GM10266 (cell line): ENCODE results near the gene OR5AU1.

Source experiments
- DNase-seq: peaks from one replicate; pipeline ENCODE4 v3.0.0; 2012; ENCODE audit errors: extremely low spot score
- CTCF ChIP-seq: IDR thresholded peaks from 2 replicates; pipeline ENCODE4 v1.5.1; 2012; ENCODE audit warnings: mild to moderate bottlenecking, low read depth; ENCODE audit not compliant: control insufficient read depth, insufficient read depth; ENCODE audit errors: missing control alignments

The OR5AU1 gene

GRCh38 chr14:21142357-21142756 lies 13.5 kb downstream of the OR5AU1 start:
- TF ChIP-seq CTCF, result no peak
- no peak for DNase-seq

- TF ChIP-seq CTCF, result peak; percentile 47
- peak; percentile 40 for DNase-seq
These were observed 19.8 kb downstream of the OR5AU1 start for GRCh38 chr14:21136024-21136423.

- TF ChIP-seq CTCF, result no peak
- DNase-seq, result no peak
These were observed 22.0 kb downstream of the OR5AU1 start for GRCh38 chr14:21133901-21134300.

GRCh38 chr14:21123429-21123828 lies 32.4 kb downstream of the OR5AU1 start:
- no peak for DNase-seq
- no peak for TF ChIP-seq CTCF

- TF ChIP-seq CTCF, result no peak
- DNase-seq, result no peak
These were observed 34.7 kb downstream of the OR5AU1 start for GRCh38 chr14:21121122-21121521.

- TF ChIP-seq CTCF, result no peak
- no peak for DNase-seq
These were observed 35.2 kb downstream of the OR5AU1 start for GRCh38 chr14:21120686-21121085.

- no peak for DNase-seq
- no peak for TF ChIP-seq CTCF
These were observed 36.9 kb downstream of the OR5AU1 start for GRCh38 chr14:21118933-21119332.

GRCh38 chr14:21113369-21113768 lies 42.5 kb downstream of the OR5AU1 start:
- DNase-seq, result no peak
- TF ChIP-seq CTCF, result no peak
